IPS-11a (cell line): ENCODE data around the gene ENTPD1.
"Not testable (repeated sequence)": the region's sequence is repeated elsewhere in the genome, so short reads cannot be mapped to it uniquely, and the experiment has no call there.

Experiments used
- H3K4me3 ChIP-seq: one replicate; pipeline ENCODE4 v1.5.1; 2013; ENCODE audit warnings: low read depth, low read length, control low read depth

The ENTPD1 gene

GRCh38 chr10:95758351-95759025 lies 2.5 kb downstream of the ENTPD1 start:
- no peak overlapping the region for H3K4me3 ChIP-seq

- no peak overlapping the region for H3K4me3 ChIP-seq
Measured at GRCh38 chr10:95759233-95759826, 3.4 kb downstream of the ENTPD1 start.

- no peak overlapping the region for H3K4me3 ChIP-seq
Measured at GRCh38 chr10:95761939-95762492, 6.1 kb downstream of the ENTPD1 start.

- no peak overlapping the region for H3K4me3 ChIP-seq
Measured at GRCh38 chr10:95767884-95768556, 12.1 kb downstream of the ENTPD1 start.

GRCh38 chr10:95770084-95770720 lies 14.2 kb downstream of the ENTPD1 start:
- H3K4me3 ChIP-seq = no peak overlapping the region

GRCh38 chr10:95773454-95773853 lies 17.5 kb downstream of the ENTPD1 start:
- not testable (repeated sequence) for H3K4me3 ChIP-seq

- not testable (repeated sequence) for H3K4me3 ChIP-seq
Measured at GRCh38 chr10:95777638-95778037, 21.7 kb downstream of the ENTPD1 start.

GRCh38 chr10:95782318-95782717 lies 26.4 kb downstream of the ENTPD1 start:
- H3K4me3 ChIP-seq = no peak overlapping the region

- no peak overlapping the region for H3K4me3 ChIP-seq
Measured at GRCh38 chr10:95783741-95784140, 27.8 kb downstream of the ENTPD1 start.

- H3K4me3 ChIP-seq = no peak overlapping the region
Measured at GRCh38 chr10:95784279-95784913, 28.4 kb downstream of the ENTPD1 start.

- no peak overlapping the region for H3K4me3 ChIP-seq
Measured at GRCh38 chr10:95785317-95785716, 29.4 kb downstream of the ENTPD1 start.

- no peak overlapping the region for H3K4me3 ChIP-seq
Measured at GRCh38 chr10:95785942-95786669, 30.1 kb downstream of the ENTPD1 start.

GRCh38 chr10:95787447-95787846 lies 31.5 kb downstream of the ENTPD1 start:
- no peak overlapping the region for H3K4me3 ChIP-seq

GRCh38 chr10:95788830-95789229 lies 32.9 kb downstream of the ENTPD1 start:
- no peak overlapping the region for H3K4me3 ChIP-seq

- H3K4me3 ChIP-seq = no peak overlapping the region
Measured at GRCh38 chr10:95789902-95790301, 33.9 kb downstream of the ENTPD1 start.

GRCh38 chr10:95790982-95791381 lies 35.0 kb downstream of the ENTPD1 start:
- no peak overlapping the region for H3K4me3 ChIP-seq

- H3K4me3 ChIP-seq = no peak overlapping the region
Measured at GRCh38 chr10:95791425-95791979, 35.5 kb downstream of the ENTPD1 start.

GRCh38 chr10:95792211-95792780 lies 36.3 kb downstream of the ENTPD1 start:
- no peak overlapping the region for H3K4me3 ChIP-seq

GRCh38 chr10:95792874-95793285 lies 36.9 kb downstream of the ENTPD1 start:
- no peak overlapping the region for H3K4me3 ChIP-seq
